Measurements from ENCODE around the gene SRPX.

SRPX gene, protein sequence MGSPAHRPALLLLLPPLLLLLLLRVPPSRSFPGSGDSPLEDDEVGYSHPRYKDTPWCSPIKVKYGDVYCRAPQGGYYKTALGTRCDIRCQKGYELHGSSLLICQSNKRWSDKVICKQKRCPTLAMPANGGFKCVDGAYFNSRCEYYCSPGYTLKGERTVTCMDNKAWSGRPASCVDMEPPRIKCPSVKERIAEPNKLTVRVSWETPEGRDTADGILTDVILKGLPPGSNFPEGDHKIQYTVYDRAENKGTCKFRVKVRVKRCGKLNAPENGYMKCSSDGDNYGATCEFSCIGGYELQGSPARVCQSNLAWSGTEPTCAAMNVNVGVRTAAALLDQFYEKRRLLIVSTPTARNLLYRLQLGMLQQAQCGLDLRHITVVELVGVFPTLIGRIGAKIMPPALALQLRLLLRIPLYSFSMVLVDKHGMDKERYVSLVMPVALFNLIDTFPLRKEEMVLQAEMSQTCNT

DNA sequence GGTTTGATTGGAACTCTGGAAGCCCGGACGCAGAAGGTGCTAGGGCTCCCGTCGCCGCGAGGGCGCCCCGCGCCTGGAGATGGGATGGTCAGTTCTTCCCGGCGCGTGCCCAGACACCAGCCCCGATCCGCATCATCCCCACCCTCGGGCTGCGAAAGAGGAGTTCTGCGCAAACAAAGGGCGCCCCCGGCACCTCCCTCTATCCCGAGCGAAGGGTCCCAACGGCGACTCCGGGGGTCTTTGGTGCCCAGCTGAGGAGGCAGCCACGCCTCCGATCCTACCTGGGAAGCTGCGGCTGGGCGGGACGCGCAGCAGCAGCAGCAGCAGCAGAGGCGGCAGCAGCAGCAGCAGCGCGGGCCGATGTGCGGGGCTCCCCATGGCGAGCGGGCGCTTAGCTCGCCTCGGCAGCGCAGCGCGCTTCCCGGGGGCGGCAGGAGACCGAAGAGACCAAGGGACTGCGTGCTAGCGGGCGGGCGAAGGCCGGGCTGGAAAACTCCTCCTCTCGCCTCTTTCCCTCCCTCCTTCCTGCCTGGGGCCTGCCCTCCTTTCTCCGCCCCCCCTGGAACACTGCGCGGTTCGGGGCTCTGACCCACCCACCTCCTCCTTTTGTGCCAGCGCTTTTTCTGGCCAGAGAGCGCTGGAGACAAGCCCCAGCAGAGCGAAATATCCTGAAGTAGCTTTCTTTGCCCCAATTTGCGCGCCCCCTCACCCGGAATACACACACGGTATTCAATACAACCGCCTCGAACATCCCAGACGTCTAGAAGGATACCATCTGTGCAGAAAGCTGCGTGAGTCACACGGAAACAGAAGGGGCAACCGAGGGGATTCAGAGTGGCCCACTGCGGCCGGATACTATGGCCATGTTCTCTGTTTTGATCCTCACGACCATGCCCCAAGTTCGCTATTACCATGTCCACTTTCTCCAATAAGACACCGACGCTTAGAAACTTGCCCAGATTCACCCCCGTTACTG, at the start of gene SRPX:
TSS of gene SRPX (minus strand) at position 457 of the 976 bp plus-strand sequence. CDS start at position 378, 79 bp downstream.
- DNase-seq: no peak

DNA sequence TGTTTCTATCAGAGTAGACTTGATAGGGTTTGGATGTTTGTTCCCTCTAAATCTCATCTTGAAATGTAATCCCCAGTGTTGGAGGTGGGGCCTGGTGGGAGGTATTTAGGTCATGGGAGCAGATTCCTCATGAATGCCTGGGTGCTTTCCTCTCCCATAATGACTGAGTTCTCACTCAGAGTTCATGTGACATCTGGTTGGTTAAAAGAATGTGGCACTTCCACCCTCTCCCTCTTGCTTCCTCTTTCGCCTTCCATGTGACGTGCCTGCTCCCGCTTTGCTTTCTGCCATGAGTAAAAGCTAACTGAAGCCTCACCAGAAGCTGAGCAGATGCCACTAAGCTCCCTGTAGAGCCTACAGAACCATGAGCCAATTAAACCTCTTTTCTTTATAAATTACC, 47.3 kb upstream of the SRPX start:
- no peak for DNase-seq

DNA sequence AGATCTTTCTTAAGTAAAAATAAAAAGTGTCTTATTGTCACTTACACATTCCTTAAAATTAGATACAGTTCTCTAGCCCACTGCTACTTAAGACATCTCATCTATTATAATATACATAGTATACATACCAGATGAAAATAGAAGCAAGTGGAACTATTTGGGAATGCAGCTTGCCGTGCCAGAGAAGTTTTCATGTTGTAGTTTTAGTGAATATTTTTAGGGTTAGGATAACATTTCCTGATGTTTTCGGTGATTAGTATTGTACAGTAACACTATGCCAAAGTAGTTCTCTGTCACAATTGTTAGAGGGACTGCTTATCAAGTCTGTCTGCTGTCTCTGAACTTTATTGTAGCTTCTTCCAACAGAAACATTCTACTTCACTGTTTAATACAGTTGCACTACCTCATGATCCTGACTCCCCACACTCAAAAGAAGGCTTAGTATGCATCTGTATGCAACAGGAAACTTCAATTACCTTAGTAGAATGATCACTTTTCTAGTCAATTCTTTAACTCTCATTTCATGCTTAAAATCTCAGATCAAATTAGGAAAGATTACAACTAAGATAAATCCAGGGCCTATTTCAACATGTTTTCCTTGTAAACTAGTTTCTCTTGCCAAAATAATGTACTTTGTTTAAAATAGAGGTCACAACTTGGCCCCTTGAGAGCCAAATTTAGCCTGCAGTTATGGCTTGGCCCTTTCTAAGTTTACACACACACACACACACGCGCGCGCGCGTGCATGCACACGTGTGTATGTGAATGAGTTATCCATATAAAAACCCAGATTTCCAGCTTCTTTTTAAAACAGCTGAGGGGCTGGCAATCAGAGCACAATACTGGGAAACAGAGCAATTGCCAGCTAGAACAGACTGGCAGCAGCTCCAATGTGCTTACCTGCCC, 42.3 kb upstream of the SRPX start:
- DNase-seq: no peak

DNA sequence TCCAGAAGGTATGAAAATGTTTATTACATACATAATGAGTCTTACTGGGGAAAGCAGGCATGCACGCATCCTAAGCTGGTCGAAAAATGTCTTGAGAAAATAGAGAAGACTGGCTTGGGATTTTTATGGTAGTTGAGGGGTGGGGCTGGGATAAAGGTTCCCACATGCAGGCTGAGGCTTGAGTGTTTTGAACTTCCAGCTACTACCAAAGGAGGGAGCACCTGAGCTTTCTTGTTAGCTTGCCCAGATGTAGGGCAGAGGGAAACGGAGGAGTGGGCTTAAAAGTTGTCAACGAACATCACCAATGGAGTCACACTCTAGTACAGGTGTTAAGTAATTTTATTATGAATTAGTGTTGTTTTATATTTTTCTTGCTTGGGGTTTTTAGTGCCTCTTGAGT, 39.6 kb upstream of the SRPX start:
- DNase-seq: no peak

DNA sequence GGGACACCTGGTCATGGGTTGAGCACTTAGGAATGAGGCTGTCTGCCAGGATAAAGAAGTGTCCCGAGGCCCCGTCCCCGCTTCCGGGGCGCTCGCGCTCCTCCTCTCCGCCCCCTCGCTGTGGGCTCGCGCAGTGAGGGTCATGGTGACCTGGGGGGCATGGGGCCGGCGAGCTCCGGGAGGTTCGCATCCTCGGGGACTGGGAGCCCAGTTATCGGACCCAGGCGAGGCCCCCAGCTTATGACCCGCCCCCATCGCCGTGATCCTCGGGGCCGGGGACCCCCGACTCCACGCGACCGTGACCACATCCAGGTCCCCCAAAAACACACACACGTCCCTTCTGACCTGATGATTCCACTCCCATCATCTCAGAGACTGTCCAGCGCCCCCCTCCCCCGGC, 35.3 kb upstream of the SRPX start:
- DNase-seq: no peak

DNA sequence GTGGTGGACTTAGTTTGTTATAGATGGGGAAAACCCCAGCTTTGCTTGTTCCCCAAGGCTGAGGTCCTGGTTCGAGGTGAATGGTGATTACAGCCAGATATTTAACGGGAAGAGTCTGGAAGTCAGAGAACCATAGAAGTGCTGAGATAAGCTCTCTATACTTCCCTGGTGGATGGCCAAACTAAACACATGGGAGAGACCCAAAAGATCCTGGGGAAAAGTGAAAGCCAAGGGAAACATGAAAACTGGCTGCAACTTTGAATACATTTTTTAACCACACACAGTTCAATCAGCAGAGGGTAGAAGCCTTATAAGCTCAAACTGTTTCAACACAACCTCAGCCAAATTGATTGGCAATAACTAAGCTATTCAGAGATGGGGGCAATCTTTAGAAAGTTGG, 29.3 kb upstream of the SRPX start:
- DNase-seq: no peak

DNA sequence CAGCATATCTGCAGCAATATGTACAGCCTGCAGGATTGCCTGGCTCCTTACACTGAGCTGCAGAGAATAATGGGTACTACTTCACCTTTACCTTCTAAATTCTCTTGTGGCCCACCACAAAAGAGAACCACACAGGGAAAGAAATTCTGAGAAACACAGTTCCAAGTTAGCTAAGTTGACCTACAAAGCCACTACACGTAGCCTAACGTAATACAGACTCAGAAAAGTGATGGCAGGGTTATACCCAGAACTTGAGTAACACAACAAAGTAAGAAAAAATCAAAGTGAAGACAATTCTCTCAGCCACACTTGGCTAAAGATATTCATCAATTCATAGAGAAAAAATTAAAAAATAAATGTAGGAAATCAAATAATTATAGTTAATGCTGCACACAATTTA, 26.4 kb upstream of the SRPX start:
- no peak for DNase-seq

DNA sequence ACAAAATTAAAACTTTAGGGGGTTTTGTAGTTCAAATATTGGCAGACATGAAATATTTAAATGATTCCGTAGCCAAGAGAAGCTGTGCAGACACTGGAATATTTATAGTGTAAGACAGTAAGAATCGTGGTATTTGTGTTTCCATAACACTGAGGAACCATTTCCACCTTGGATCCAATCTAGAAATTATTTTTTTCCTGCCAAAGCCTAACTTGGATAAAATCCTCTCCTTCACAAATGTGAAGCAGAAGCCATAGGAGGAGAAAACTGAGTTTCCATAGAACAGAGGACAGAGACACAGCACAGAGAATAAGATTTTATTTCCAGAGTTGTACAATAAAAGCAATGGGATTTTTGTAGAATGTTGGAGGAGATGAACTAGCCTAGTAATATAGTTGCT, 19.9 kb upstream of the SRPX start:
- no peak for DNase-seq

DNA sequence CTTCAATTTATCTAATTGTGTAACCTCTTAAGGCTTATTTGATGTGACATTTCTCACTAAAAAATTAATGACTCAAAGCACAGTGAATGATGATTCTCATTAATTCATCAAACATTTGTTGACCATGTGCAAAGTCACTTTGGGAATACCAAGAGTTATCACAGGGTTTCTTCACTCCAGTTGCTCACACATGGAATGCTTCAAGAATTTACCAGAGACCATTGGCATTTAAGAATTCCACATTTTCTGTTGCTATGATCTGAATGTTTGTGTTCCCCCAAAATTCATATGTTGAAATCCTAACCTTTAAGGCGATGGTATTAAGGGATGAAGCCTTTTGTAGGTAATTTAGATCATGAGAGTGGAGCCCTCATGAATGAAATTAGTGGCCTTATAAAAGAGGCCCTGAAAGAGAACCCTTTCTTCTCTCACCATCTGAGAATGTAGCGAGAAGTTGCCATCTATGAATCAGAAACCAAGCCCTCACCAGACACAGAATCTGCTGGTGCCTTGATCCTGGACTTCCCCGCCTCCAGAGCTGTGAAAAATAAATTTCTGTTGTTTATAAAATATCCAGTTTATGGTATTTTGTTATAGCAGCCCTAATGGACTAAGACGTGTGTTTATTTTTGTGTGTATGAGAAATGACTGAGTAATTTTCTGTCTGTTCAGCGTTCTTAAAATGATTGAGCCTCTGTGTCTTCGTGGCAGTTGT, 16.4 kb upstream of the SRPX start:
- DNase-seq: no peak

DNA sequence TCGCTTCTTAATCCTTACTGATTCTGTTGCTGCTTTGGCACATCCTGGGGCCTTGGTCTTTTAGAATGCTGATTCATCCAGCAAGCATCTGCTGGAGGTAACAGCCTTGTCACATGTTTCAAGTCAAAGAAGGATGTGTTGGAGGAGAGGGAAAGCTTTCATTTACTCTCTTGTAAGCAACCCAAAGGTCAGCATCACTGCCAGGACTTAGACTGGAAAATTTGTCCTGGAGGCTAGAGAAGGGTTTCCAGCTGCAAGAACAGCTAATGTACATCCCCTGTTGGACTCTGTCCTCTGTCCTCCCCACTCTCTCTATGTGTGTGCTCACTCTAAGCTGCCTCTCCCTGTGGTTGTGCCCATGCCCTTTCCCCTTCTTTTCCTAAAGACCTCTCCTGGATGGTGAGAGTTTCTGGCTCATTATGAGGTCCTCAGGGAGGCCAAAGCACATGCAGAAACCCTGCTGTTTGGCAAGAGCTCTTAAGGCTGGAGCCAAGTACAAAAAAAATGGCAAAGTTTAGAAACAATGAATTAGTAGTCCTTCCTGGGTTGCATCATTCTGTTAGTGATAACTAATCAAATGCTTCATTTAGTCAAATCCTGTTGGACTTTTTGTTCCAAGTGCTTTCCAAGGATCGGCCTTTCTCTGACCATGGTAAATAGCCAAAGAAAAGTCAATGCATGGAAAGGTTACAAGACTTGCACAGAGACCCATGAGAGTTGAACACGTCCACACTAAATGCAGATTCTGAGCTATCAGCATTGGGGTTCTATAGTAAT, 13.4 kb upstream of the SRPX start:
- no peak for DNase-seq

DNA sequence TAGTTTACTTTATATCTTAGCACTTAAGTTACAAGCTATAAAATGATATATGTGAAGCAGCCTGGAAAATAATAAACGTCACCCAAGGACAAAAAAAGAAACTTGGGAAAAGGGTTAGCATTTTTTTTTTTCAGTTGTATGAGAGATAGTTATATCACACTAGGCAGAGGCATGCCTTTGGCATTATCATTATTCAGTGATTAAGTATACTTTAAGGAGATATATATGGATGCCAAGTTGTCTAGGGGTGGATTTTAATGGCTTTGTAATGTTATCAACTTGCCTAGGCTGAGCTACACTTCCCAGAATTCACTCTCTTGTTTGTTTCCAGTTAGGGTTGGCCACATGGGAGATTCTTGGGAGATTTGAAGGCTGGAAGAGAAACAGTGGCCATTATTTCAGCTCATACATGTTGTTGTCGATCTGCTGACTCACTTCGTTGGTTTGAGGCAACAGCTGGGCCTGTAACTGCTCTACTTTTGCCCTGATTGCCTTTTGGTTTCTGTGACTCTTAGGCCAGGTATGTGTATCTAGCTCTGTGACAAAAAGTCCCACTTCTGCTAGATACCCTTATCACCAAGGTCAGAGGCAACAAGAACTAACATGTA, 11.5 kb upstream of the SRPX start:
- no peak for DNase-seq

DNA sequence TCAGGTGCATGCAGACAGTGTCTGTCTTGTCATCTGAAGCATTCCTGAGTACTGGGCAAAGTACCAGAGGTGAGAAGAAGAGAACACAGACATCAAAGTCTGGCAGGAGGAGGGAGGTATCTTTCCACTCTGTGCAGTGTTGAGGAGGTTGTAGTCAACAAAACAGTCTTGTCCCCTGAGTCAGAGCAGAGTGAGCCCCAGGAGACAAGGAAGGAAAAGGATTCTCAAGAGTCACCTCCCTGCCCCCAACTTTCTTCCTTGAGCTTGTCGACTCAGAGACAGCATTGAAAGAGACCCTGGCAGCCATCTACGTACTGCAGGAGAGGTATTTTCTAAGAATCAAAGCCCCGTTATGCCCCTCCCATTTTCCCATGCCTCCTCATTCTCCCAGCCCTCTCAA, 4.4 kb upstream of the SRPX start:
- DNase-seq: no peak

DNA sequence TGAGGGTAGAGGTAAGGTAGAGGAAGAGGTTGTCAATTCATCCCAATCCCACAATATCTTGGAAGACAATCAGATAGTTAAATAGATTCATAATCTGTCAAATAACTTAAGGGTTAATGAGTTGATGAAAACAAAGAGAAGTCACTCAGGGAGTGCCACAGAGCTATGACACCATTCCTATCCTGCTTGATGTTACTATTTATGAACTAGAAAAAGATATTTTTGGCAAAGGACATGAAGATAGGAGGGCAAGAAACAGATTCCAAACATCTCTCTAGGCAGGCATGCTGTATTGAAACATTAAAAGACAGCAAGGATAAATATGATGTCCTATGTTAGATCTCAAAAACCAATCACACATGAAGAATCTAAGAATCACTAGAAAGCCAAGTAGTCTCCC, 3.5 kb upstream of the SRPX start:
- DNase-seq: no peak

DNA sequence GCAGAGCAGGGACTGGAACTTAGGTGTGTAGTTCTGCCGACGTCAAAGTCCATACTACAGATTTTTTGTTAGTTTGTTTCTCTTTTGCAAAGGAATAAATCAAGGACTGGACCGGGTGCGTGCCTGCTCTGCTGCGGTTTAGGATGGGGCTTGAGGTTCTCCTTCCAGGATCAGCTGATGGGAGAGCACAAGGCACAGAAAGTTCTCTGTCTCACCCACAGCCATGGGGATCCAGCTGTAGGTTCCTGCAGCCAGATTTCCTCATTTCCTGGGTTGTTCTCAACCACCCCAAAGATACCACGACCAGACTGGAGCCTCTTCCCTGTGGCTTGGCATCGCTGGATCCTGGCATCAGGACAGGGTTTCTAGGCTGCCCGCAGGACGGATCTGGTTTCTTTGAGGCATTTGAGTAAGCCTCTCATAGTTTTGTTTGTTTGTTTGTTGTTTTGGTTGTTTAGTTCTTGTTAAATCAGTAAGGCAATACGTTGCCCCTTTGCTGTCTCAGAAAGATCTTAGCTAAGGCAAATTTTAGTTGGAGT, 789 bp upstream of the SRPX start:
- DNase-seq: no peak

DNA sequence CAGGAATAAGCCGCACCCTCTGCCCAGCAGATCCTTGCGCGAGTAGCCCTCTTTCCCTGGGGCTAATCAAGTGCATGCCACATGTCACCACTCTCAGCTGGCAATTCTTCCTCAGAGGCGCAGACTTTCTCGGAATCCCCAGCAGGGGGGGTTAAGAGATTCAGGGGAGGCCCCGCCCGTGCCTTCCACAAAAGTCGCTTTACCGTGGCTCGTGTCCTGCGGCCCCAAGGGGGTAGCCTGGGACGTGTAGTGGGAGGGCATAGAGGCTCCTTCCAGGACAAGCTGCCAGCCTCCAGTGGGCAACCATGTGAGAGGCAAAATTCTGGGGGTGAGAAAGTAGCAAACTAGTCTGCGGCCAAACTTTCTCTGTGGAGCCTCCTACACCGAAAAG, 652 bp downstream of the SRPX start:
- DNase-seq: no peak

DNA sequence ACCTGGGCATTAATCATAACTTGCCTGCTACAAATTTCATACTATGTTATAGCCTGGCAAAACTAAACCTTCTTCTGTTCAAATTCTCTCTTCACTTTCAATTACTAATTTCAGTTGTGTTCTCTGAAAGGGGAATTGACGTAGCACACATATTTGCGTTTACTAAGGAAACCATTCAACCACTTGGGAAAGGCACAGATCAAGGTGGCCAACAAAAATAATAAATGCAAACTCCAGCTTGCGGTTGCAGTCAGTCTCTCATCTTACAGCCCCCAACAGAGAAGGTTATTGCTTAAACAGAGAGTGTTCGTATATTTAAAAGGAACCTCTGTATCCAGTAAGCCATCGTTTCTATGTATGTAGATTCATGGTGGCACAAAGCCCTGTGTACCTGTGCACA, 4.0 kb downstream of the SRPX start:
- no peak for DNase-seq

DNA sequence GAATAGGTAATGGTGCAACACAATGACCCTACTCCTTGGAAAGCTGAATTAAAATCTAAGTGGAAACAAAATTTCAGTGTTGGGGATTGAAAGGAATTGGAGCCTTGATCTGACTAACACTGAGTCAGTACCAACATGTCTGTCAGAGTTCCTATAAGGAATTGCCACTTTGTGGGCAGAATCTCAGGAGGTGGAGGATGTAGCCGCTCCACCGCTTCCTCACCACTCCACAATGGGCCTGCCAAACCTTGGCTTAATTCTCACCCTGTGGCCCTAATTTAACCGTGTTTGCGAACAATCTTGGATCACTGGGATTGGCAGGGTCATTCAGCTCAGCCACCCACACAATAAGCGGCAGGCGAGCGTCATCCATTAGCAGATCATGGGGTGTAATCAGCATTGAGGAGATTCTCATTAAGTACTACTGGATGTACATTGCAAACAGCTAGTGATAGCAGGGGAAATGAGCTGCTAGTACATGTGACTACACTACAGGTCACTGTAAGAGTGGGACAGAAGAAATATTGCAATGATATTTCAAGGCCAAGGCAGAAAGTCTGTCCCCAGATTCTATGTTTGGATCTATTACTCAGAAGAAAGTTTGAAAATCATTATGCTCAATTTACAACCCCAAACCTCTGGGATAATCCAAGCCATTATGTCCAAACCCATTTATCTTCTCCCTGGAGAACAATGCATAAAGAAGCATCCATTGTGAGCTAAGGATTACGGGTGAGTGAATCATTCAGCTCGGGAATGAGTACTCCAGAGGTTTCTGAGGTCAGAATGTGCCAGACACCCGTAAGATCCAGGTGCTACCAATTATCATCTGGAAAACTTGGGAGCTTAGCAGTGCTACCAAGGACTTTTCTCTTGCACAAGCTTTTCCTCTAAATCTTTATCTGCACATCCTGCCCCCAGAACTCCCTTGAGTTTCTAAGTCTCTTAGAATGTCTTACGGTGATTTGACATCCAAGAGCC, 5.8 kb downstream of the SRPX start:
- no peak for DNase-seq

DNA sequence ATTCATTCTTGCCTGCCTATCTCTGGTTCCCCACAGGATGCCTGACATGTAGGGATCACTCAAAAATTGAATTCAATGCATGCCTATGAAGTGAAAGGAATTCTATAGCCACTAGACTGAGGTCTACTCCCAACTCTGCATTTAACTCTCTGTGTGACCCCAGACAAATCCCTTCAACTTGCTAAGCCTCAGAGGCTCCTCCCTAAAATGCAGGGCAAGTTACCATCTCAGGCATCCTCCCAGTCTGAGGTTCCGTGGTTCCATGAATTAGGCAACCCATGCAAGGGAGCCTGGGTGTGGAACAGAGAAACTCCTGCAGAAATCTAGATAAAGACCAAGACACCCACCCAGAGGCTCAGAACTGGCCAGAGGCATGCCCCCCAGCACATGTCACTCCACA, 6.6 kb downstream of the SRPX start:
- DNase-seq: no peak

DNA sequence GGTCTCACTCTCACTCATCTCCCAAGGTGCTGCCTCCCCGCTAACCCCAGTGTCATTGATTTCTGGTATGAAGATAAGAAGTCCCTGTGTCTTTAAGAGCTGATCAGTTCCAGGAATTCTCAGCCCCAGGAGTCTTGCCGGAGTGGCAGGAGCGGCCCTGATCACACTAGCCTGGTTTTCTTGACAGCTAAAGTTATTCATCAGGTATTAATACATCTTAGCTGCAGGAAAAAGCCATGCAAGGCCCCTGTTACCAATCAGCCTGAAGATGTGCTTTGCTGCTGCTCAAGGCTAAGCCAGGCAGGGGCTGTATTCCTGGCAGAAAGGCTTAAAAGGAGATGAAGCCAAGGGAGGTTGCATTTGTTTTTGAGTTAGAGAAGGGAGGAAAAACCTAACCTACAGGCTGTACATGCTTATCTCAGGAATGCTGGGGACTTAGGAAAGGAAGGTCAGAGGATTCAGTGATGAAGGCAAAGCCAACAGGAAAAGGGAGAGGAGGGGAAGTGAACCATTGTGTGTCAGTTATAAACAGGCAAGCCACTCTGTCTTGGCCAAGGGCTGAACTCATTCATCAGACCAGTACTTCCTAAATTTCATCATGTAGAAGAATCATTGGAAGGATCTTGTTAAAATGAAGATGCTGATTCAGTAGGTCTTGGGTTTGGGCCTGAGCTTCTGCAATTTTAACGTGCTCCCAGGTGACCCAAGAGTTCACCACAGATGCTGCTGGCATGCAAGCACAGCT, 8.6 kb downstream of the SRPX start:
- no peak for DNase-seq

Measured in kidney glomerular epithelial cell (primary cell).